H1 (cell line): Measurements from ENCODE around the gene MINAR1. TPM values are rescaled to one million over a fixed set of nuclear protein-coding genes. Genes with fewer than 3 reads are reported as not detected.

Experiments used
- CHD7 ChIP-seq: fragments of 300-600 bp; sonication (generic); IDR thresholded peaks from 2 replicates; pipeline ENCODE4 v1.7.1; 2012; ENCODE audit warnings: low read length, moderate library complexity, mild to moderate bottlenecking, inconsistent platforms; ENCODE audit not compliant: insufficient replicate concordance
- GABPA ChIP-seq: IDR thresholded peaks from 2 replicates; pipeline ENCODE4 v1.6.1; 2011; ENCODE audit warnings: mild to moderate bottlenecking, low read length, moderate library complexity, borderline replicate concordance; ENCODE audit not compliant: insufficient read depth
- HDAC2 ChIP-seq, 2 experiments: fragments of 300-600 bp in 1 of 2; sonication (generic) in 1 of 2; IDR thresholded peaks; 2 replicates each; pipeline ENCODE4 v1.6.1; 2011 to 2012; ENCODE audit warnings: low read depth in 2 of 2, low read length in 2 of 2, mild to moderate bottlenecking in 2 of 2, moderate library complexity in 2 of 2, borderline replicate concordance in 1 of 2, inconsistent platforms in 1 of 2
- RNF2 ChIP-seq: fragments of 200-900, 300-1000 bp; sonication (generic); IDR thresholded peaks from 2 replicates; pipeline ENCODE4 v1.7.1; 2016; ENCODE audit warnings: borderline replicate concordance, low read depth, mild to moderate bottlenecking, antibody characterized with exemption, low read length; ENCODE audit not compliant: poor library complexity, severe bottlenecking; ENCODE audit errors: missing control alignments
- SP1 ChIP-seq: IDR thresholded peaks from 2 replicates; pipeline ENCODE4 v1.6.1; 2011; ENCODE audit warnings: low read depth, low read length
- polyA plus RNA-seq, 7 experiments: library from polyadenylated mRNA; depleted of rRNA in 3 of 7; stranded (reverse) in 5 of 7; unstranded in 2 of 7; fragments of >200 nt in 5 of 7; fragments of 200-250 nt in 2 of 7; gene quantifications; 1 replicate in 5 of 7; 2 replicates in 1 of 7; 4 replicates in 1 of 7; pipeline versions ENCODE4 v1.2.1 to v1.2.3, GENCODE V29; 2011 to 2013; ENCODE audit warnings: missing spikeins in 2 of 7, mixed read lengths in 2 of 7
- total RNA-seq: library from RNA; stranded (reverse); fragmentation: NEBNext Ultra II Directional; extraction: Animal tissue kit (Norgen Biotek cat#: 25700); gene quantifications from 2 replicates; pipeline ENCODE4 v1.2.1, GENCODE V29; 2021

MINAR1 gene
- total and polyA plus RNA-seq, 2 of the 8 experiments (the other 6 are each of a cell fraction or from before 2014, with no cell fraction given): 0.17 to 0.67 TPM

GRCh38 chr15:79475306-79475705, 43.2 kb downstream of the MINAR1 start (continued):
- no peak for TF ChIP-seq CHD7
- TF ChIP-seq SP1: no peak
- no peak for TF ChIP-seq HDAC2 (IDR thresholded peaks at IDR 0.05; ENCODE audit: borderline replicate concordance in 1 of 2, low read depth in 2 of 2, low read length in 2 of 2)
- no peak for TF ChIP-seq GABPA
- TF ChIP-seq RNF2: no peak
